C4-2B (cell line): Measurements from ENCODE around the gene PKLR.

Source experiments
- ZFX ChIP-seq: fragments of 450-650 bp; IDR thresholded peaks from 2 replicates; pipeline ENCODE4 v1.6.1; 2017
- TF ChIP-seq, protein P1 (sequence below): fragments of 450-650 bp; conservative IDR thresholded peaks from 2 replicates; pipeline ENCODE4 v1.5.1; 2017; ENCODE audit warnings: mild to moderate bottlenecking

- TF ChIP-seq, protein P1, sequence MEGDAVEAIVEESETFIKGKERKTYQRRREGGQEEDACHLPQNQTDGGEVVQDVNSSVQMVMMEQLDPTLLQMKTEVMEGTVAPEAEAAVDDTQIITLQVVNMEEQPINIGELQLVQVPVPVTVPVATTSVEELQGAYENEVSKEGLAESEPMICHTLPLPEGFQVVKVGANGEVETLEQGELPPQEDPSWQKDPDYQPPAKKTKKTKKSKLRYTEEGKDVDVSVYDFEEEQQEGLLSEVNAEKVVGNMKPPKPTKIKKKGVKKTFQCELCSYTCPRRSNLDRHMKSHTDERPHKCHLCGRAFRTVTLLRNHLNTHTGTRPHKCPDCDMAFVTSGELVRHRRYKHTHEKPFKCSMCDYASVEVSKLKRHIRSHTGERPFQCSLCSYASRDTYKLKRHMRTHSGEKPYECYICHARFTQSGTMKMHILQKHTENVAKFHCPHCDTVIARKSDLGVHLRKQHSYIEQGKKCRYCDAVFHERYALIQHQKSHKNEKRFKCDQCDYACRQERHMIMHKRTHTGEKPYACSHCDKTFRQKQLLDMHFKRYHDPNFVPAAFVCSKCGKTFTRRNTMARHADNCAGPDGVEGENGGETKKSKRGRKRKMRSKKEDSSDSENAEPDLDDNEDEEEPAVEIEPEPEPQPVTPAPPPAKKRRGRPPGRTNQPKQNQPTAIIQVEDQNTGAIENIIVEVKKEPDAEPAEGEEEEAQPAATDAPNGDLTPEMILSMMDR: peak; percentile 90
- TF ChIP-seq ZFX: no peak
Observed at GRCh38 chr1:155277070-155277901, 24.0 kb downstream of the PKLR start, which contains the start of gene HCN3.
